ENCODE results near the gene GPR107. TPM values are rescaled to one million over a fixed set of nuclear protein-coding genes. Genes with fewer than 3 reads are reported as not detected.

GPR107 gene
- polyA plus RNA-seq, 3 donors, result 6.0 to 22.6 (median 6.0) TPM

GRCh38 chr9:130128733-130129431 lies 75.2 kb downstream of the GPR107 start:
- H4K20me1 ChIP-seq (ENCODE audit: insufficient read depth, low read length), result no peaks in the 10 kb centered on the region
- H3K4me3 Mint-ChIP-seq, result peak overlapping the region; percentile 59 to 87
- peaks cover 46 to 72% of the 10 kb centered on the region in 2 donors for H3K36me3 ChIP-seq (replicated peaks in 1 of 2; ENCODE audit: control insufficient read depth in 1 of 2, insufficient read depth in 2 of 2, low read length in 2 of 2)
- H3K27ac Mint-ChIP-seq, result peak overlapping the region; percentile 94 to 100 (median 96)
- H3K4me2 ChIP-seq (replicated peaks; ENCODE audit: extremely low read depth, low read length, poor library complexity, severe bottlenecking), result peak overlapping the region; percentile 43
- peaks cover 36% of the 10 kb centered on the region for H3K4me1 Mint-ChIP-seq
- peak overlapping the region; percentile 79 to 94 for H3K27ac ChIP-seq (ENCODE audit: low read depth in 1 of 2, low read length in 2 of 2)
- peak overlapping the region; percentile 66 for H3K9ac ChIP-seq (ENCODE audit: insufficient read depth, low read length, poor library complexity, severe bottlenecking)
- H3K79me2 ChIP-seq (ENCODE audit: insufficient read depth, low read length), result no peaks in the 10 kb centered on the region
- peaks cover 26 to 31% of the 10 kb centered on the region in 2 donors for H3K4me1 ChIP-seq (ENCODE audit: control insufficient read depth in 1 of 2, insufficient read depth in 2 of 2, low read length in 2 of 2)
- peak overlapping the region; percentile 67 for H2AFZ ChIP-seq (ENCODE audit: insufficient read depth, low read depth, low read length, poor library complexity, severe bottlenecking)
- WGBS (ENCODE audit: insufficient coverage), result 3% methylated on average over 11 of the region's 14 CpGs
- no peaks in the 10 kb centered on the region for H3K9me3 ChIP-seq (replicated peaks in 1 of 2; ENCODE audit: control insufficient read depth in 1 of 2, insufficient read depth in 1 of 2, low read length in 2 of 2)
- no peak for TF ChIP-seq CTCF (IDR thresholded peaks at IDR 0.05)
- no peaks in the 10 kb centered on the region for H3K9me3 Mint-ChIP-seq
- peaks cover 63 to 87% of the 10 kb centered on the region in 2 donors for H3K36me3 Mint-ChIP-seq
- H3K4me3 ChIP-seq (replicated peaks in 1 of 3; ENCODE audit: low read depth in 2 of 3, low read length in 3 of 3), result peak overlapping the region in 2 of 3 experiments; percentile 6 to 43
- H3K27me3 ChIP-seq (ENCODE audit: control insufficient read depth in 2 of 2, insufficient read depth in 2 of 2, low read length in 2 of 2), result no peaks in the 10 kb centered on the region
- peaks cover 0 to 2% (median 0%) of the 10 kb centered on the region in 3 donors for H3K27me3 Mint-ChIP-seq (ENCODE audit: low read depth in 3 of 3)
- peak; percentile 82 to 88 (median 83) for DNase-seq
- intact Hi-C loops (cut with micrococcal nuclease), result no loop called here

- no peak overlapping the region for H3K4me3 ChIP-seq (replicated peaks in 1 of 3; ENCODE audit: low read depth in 2 of 3, low read length in 3 of 3)
- H4K20me1 ChIP-seq (ENCODE audit: insufficient read depth, low read length), result no peaks in the 10 kb centered on the region
- H3K27ac Mint-ChIP-seq, result peak overlapping the region; percentile 94 to 100 (median 96)
- intact Hi-C loops (cut with micrococcal nuclease), result no loop called here
- no peaks in the 10 kb centered on the region for H3K27me3 ChIP-seq (ENCODE audit: control insufficient read depth in 2 of 2, insufficient read depth in 2 of 2, low read length in 2 of 2)
- peaks cover 26 to 31% of the 10 kb centered on the region in 2 donors for H3K4me1 ChIP-seq (ENCODE audit: control insufficient read depth in 1 of 2, insufficient read depth in 2 of 2, low read length in 2 of 2)
- no peaks in the 10 kb centered on the region for H3K79me2 ChIP-seq (ENCODE audit: insufficient read depth, low read length)
- DNase-seq, result no peak
- peaks cover 39 to 72% of the 10 kb centered on the region in 2 donors for H3K36me3 ChIP-seq (replicated peaks in 1 of 2; ENCODE audit: control insufficient read depth in 1 of 2, insufficient read depth in 2 of 2, low read length in 2 of 2)
- H3K9me3 Mint-ChIP-seq, result no peaks in the 10 kb centered on the region
- TF ChIP-seq CTCF (IDR thresholded peaks at IDR 0.05), result no peak
- 95% methylated on average over 14 of the region's 22 CpGs for WGBS (ENCODE audit: insufficient coverage)
- H3K9me3 ChIP-seq (replicated peaks in 1 of 2; ENCODE audit: control insufficient read depth in 1 of 2, insufficient read depth in 1 of 2, low read length in 2 of 2), result no peaks in the 10 kb centered on the region
- peaks cover 0 to 2% (median 0%) of the 10 kb centered on the region in 3 donors for H3K27me3 Mint-ChIP-seq (ENCODE audit: low read depth in 3 of 3)
- peaks cover 59 to 86% of the 10 kb centered on the region in 2 donors for H3K36me3 Mint-ChIP-seq
- H3K27ac ChIP-seq (ENCODE audit: low read depth in 1 of 2, low read length in 2 of 2), result peak overlapping the region; percentile 79 to 94
- H3K4me3 Mint-ChIP-seq, result no peak overlapping the region
- peaks cover 36% of the 10 kb centered on the region for H3K4me1 Mint-ChIP-seq
- H2AFZ ChIP-seq (ENCODE audit: insufficient read depth, low read depth, low read length, poor library complexity, severe bottlenecking), result no peak overlapping the region
- peak overlapping the region; percentile 66 for H3K9ac ChIP-seq (ENCODE audit: insufficient read depth, low read length, poor library complexity, severe bottlenecking)
- H3K4me2 ChIP-seq (replicated peaks; ENCODE audit: extremely low read depth, low read length, poor library complexity, severe bottlenecking), result no peak overlapping the region
Observed at GRCh38 chr9:130129432-130130061, 75.8 kb downstream of the GPR107 start.
